Lower leg skin (tissue), 3 donors: ENCODE results near the gene SLC35G2.

ENCODE experiments used
- POLR2A ChIP-seq, 2 donors: fragments of 450-650 bp; IDR thresholded peaks; one replicate each; pipeline ENCODE4 v1.6.1; 2016 to 2017; ENCODE audit warnings: antibody characterized with exemption in 2 of 2, mild to moderate bottlenecking in 1 of 2, moderate library complexity in 1 of 2
- TF ChIP-seq, protein P1 (sequence below), 3 donors: fragments of 450-650 bp; IDR thresholded peaks; one replicate each; pipeline ENCODE4 v1.5.1; 2016; ENCODE audit warnings: antibody characterized with exemption in 3 of 3, mild to moderate bottlenecking in 3 of 3, moderate library complexity in 2 of 3

DNA sequence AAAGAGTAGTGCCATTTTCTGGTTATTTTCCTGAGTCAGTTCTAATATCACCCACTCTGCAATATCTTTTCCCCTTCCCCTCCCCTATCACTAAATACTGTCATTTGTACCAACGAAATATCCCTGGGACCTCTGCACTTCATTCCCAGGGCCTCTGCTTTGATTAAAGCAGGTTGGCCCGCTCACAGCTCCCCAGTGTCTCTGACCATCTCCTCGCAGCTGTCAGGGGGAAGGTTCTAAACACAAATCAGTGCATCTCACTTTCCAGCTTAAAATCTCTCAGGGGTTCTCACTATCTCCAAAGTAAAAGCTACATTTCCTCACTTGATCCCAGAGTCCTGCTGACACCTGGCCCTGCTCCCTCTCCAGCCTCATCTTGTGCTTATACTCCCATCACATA, 28.1 kb upstream of the SLC35G2 start:
- TF ChIP-seq, protein P1, sequence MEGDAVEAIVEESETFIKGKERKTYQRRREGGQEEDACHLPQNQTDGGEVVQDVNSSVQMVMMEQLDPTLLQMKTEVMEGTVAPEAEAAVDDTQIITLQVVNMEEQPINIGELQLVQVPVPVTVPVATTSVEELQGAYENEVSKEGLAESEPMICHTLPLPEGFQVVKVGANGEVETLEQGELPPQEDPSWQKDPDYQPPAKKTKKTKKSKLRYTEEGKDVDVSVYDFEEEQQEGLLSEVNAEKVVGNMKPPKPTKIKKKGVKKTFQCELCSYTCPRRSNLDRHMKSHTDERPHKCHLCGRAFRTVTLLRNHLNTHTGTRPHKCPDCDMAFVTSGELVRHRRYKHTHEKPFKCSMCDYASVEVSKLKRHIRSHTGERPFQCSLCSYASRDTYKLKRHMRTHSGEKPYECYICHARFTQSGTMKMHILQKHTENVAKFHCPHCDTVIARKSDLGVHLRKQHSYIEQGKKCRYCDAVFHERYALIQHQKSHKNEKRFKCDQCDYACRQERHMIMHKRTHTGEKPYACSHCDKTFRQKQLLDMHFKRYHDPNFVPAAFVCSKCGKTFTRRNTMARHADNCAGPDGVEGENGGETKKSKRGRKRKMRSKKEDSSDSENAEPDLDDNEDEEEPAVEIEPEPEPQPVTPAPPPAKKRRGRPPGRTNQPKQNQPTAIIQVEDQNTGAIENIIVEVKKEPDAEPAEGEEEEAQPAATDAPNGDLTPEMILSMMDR (IDR thresholded peaks at IDR 0.05): no peak
- no peak for TF ChIP-seq POLR2A (IDR thresholded peaks at IDR 0.05)
